Measurements from ENCODE around the gene KLHDC3. TPM values are rescaled to one million over a fixed set of nuclear protein-coding genes. Genes with fewer than 3 reads are reported as not detected.

KLHDC3 gene
- total and polyA plus RNA-seq, 9 of the 15 experiments (the other 6 are each of a cell fraction or from before 2014, with no cell fraction given), result 4.5 to 171 (median 107) TPM

DNA sequence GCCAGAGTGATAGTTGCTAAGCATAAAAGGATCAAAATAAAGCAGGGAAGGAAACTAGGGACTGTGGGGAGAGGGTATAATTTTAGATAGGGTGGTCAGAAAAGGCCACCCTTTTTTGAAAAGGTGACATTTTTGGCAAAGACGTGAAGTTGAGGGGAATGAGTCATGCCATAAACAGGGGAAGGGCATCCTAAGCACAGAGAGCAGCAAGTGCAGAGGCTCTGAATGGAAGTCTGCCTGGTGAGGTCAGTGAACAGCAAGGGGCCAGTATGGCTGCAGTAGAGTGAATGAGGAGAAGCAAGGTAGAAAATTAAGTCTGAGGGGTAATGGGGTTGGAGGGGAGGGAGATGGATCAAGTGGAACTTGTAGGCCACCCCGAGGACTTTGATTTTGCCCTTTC lies 47.8 kb downstream of the KLHDC3 start (continued):
- TF ChIP-seq, protein P1, sequence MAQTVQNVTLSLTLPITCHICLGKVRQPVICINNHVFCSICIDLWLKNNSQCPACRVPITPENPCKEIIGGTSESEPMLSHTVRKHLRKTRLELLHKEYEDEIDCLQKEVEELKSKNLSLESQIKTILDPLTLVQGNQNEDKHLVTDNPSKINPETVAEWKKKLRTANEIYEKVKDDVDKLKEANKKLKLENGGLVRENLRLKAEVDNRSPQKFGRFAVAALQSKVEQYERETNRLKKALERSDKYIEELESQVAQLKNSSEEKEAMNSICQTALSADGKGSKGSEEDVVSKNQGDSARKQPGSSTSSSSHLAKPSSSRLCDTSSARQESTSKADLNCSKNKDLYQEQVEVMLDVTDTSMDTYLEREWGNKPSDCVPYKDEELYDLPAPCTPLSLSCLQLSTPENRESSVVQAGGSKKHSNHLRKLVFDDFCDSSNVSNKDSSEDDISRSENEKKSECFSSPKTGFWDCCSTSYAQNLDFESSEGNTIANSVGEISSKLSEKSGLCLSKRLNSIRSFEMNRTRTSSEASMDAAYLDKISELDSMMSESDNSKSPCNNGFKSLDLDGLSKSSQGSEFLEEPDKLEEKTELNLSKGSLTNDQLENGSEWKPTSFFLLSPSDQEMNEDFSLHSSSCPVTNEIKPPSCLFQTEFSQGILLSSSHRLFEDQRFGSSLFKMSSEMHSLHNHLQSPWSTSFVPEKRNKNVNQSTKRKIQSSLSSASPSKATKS (CRISPR knock-in tag; IDR thresholded peaks at IDR 0.05), result no peak

DNA sequence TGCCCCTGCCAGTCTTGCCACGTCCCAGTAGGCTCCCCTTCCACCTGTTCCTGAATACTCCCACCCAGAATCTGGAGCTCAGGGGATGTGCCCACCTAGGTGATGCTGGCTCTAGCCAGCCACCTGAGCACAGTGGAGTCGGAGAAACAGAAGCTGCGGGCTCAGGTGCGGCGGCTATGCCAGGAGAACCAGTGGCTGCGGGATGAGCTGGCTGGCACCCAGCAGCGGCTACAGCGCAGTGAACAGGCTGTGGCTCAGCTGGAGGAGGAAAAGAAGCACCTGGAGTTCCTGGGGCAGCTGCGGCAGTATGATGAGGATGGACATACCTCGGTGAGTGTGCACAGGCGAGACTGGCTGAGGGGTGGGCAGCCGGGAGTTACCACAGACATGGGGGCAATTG lies 48.8 kb downstream of the KLHDC3 start:
- DNase-seq (ENCODE audit: extremely low read depth in 1 of 4, low spot score in 3 of 4) (no peak), FAIRE-seq (no peak), ATAC-seq (no peak)
- intact Hi-C loops (cut with micrococcal nuclease), result no loop called here
- H3K4me1 ChIP-seq (replicated peaks in 1 of 2; ENCODE audit: control insufficient read depth in 2 of 2, insufficient read depth in 2 of 2, low read length in 2 of 2), result peaks cover 15 to 17% of the 10 kb centered on the region in 2 experiments
- peaks cover 10% of the 10 kb centered on the region for H3K36me3 ChIP-seq (ENCODE audit: control insufficient read depth, insufficient read depth, low read length)
- H3K4me2 ChIP-seq (ENCODE audit: insufficient read depth, low read length), result no peak overlapping the region
- ChIA-PET POLR2A (interaction anchor here (0.6 to 3.4 kb wide), 3 partner anchors 8 to 41 kb away, joined by 3 to 17 read pairs (median 3); partner anchors contain the start of gene CUL7), CTCF (ENCODE audit: low intra/inter-chr PET ratio) (no interaction called here)
- H3K9me3 ChIP-seq (replicated peaks; ENCODE audit: control insufficient read depth, insufficient read depth, low read depth, low read length), result no peaks in the 10 kb centered on the region
- no peaks in the 10 kb centered on the region for H4K20me1 ChIP-seq (replicated peaks; ENCODE audit: control insufficient read depth, insufficient read depth, low read length)
- H3K27ac ChIP-seq (ENCODE audit: extremely low read depth, low read depth, low read length), result no peak overlapping the region
- H3K79me2 ChIP-seq (ENCODE audit: control insufficient read depth, insufficient read depth, low read length), result peaks cover 17% of the 10 kb centered on the region
- H2AFZ ChIP-seq (ENCODE audit: low read depth, low read length), result no peak overlapping the region
- no peaks in the 10 kb centered on the region for H3K9me1 ChIP-seq (ENCODE audit: control insufficient read depth, insufficient read depth, low read length)
- H3K4me3 ChIP-seq, result no peak overlapping the region
- H3K9ac ChIP-seq (ENCODE audit: insufficient read depth in 1 of 2, low read depth in 2 of 2, low read length in 2 of 2), result no peak overlapping the region
- no TSS peak for BruUV-seq (replicated peaks)
- TF ChIP-seq TARDBP (IDR thresholded peaks at IDR 0.05) (no peak), KAT2B (IDR thresholded peaks at IDR 0.05; ENCODE audit: low read depth, low read length) (no peak), SIRT6 (IDR thresholded peaks at IDR 0.05; ENCODE audit: low read depth, low read length) (no peak), ZNF449 (CRISPR knock-in tag; IDR thresholded peaks at IDR 0.05) (no peak), NFIX (CRISPR knock-in tag; IDR thresholded peaks at IDR 0.05; ENCODE audit: low read depth) (no peak), ZNF707 (CRISPR knock-in tag; conservative IDR thresholded peaks at IDR 0.05) (no peak), POLR2B (IDR thresholded peaks at IDR 0.05; ENCODE audit: low read depth, partially characterized antibody) (no peak), UBTF (IDR thresholded peaks at IDR 0.05; ENCODE audit: borderline replicate concordance in 1 of 2, low read depth in 2 of 2, low read length in 2 of 2) (no peak), KLF10 (CRISPR knock-in tag; IDR thresholded peaks at IDR 0.05) (no peak)
- TF ChIP-seq, protein P2, sequence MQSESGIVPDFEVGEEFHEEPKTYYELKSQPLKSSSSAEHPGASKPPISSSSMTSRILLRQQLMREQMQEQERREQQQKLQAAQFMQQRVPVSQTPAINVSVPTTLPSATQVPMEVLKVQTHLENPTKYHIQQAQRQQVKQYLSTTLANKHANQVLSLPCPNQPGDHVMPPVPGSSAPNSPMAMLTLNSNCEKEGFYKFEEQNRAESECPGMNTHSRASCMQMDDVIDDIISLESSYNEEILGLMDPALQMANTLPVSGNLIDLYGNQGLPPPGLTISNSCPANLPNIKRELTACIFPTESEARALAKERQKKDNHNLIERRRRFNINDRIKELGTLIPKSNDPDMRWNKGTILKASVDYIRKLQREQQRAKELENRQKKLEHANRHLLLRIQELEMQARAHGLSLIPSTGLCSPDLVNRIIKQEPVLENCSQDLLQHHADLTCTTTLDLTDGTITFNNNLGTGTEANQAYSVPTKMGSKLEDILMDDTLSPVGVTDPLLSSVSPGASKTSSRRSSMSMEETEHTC (IDR thresholded peaks at IDR 0.05), result no peak
- no peaks in the 10 kb centered on the region for H3K27me3 ChIP-seq (ENCODE audit: control insufficient read depth in 2 of 2, insufficient read depth in 2 of 2, low read length in 2 of 2)
- in situ Hi-C loops (cut with MboI), result no loop called here
- WGBS (ENCODE audit: insufficient coverage, low coverage, missing lambda C conversion rate), result 61% methylated on average over 12 of the region's 12 CpGs
